KBM-7 (cell line): Measurements from ENCODE around the gene CCDC195.
"Not testable (repeated sequence)": the region's sequence is repeated elsewhere in the genome, so short reads cannot be mapped to it uniquely, and the experiment has no call there.

Experiments used
- DNase-seq: peaks from one replicate; pipeline ENCODE4 v3.0.0-alpha.2; 2015
- in situ Hi-C: fragments of 300-500 bp; cut with MboI; formaldehyde crosslinking; loops from 2 replicates; pipeline ENCODE4 v1.14.3; 2020; ENCODE audit warnings: low sequenced_read_pairs, low pct_unique_long_range_greater_than_20kb, mixed read lengths

CCDC195 gene

DNA sequence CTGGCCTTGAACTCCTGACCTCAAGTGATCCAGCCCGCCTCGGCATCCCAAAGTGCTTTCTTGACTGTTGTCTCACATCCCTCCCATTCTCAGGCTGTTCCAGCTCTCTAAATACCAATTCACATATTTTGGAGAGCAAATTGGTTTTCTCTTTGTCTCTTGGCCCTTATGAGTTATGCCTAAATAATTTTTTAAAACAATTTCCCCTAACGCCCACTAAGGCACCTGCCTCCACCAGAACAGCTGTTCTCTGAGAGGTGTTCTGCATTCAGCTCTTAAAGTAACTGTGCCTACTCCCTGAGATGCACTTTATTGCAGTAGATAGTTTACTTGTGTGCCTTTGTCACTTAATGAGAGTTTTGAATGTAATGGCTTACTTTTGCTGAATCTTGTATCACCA lies 6.9 kb downstream of the CCDC195 start:
- no peak for DNase-seq
- in situ Hi-C loops = no loop called here

- DNase-seq = no peak
- in situ Hi-C loops = no loop called here
These were observed 21.7 kb downstream of the CCDC195 start for GRCh38 chr2:224694502-224694901.

DNA sequence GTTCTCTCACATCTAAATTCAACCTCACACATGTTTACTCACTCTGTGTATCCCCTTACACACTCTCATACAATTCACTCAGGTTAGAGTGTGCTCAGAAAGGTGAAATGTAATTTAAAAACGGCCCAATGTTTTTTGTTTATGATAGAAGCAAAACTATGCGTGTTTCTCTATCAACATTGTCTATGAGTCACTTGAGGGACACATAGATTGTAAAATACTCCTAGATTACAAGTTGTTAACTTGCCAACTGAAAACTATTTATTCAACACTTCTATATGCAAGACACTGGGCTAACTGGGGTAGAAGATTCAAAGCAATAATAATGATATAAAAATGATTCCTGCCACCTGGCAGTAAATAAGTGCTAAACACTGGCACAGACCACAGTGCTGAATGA lies 24.6 kb downstream of the CCDC195 start:
- DNase-seq = no peak
- in situ Hi-C loops = no loop called here

DNA sequence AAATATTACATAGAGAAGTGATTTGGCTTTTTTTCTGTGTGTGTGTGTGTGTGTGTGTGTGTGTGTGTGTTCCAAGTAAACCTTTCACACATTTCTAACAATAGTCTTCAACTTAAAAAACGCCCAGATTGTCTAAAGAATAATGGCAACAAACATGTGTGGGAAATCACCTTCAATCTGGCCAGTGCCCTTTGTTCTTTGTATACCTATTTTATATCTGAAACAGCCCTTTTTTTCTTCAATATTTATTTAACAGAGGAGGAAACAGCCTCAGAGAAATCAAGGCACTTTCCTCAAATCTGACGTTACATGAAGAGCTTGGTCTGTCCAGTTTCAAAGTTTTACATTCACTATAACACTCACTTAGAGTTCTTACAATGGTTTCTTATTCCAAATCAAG lies 25.3 kb downstream of the CCDC195 start:
- in situ Hi-C loops = no loop called here
- no peak for DNase-seq

DNA sequence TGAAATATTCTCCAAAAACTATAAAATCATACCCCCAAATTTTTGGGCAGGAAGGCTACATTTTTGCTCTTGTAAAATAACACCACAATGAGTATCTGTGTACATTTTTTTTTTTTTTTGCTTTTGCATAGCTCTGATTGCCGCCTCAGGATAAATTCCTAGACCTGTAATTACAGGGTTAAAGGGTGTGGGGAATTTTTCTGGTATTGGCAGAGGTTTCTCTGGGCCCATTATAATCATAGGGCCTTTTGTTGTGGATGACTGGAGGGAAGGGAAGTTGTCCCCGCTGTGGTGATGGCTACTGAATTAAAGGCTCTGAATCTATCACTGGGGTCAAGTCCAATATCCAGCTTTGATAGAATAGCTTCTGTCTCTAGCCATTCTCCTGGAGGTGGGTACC lies 26.6 kb downstream of the CCDC195 start:
- no peak for DNase-seq
- in situ Hi-C loops = no loop called here

- in situ Hi-C loops = no loop called here
- no peak for DNase-seq
These were observed 27.2 kb downstream of the CCDC195 start for GRCh38 chr2:224688997-224689396.

- in situ Hi-C loops = no loop called here
- DNase-seq = no peak
These were observed 29.0 kb downstream of the CCDC195 start for GRCh38 chr2:224687156-224687555.

DNA sequence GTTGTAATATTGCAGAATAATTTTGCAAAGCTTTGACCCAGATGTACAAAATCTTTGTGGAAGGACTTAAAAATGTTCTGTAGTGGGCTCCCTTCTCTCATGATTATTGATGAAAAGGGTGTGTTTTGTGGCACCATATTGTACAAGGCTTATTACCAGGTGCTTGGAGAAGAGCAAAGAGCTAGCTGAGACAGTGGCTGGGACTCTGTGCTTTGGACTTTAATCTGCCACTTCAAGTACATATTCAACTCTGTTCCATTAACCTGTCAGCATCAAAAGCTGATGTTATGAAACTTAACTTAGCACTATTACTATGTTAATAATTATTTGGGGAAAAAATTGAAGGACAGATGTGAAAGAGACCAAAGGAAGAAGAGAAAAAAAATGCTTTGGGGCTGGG lies 31.0 kb downstream of the CCDC195 start:
- in situ Hi-C loops = no loop called here

DNA sequence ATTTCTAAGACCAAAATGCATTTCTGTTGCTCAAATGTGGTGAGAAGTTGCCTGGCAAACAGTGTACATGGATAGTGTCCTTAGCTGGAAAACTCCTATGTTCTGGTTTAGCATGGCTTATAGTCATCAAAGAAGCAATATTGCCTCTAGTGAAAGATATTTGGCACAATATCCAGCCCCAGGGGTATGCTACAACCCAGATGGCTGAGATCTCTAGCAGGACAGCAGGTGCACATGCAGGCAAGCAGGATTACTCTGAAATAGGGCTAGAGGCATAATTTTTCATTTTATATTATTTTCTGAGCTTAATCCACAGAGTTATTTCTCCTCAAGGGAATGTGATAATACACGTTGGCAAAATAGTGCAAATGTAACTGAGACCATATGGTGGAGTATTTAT lies 34.0 kb downstream of the CCDC195 start:
- DNase-seq = no peak
- in situ Hi-C loops = no loop called here

More for the DNA sequence above, 31.0 kb downstream of the CCDC195 start:
- no peak for DNase-seq

DNA sequence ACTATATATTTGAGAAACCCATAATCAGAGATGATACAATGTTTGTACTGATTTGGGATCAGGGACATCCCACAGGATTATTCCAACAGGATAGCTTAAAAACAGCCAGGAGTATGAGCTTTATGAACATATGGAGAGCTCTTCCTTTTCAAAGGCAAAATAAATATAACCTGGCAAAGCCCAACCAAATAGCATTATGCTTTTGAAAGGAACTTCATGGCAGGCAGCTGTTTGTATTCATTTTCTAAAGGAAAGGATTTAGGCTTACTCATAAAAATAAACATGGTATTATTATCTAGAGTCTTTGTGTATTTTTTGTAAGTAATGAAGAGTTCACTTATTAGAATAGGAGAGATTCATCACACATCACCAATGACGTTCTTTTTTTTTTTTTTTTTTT lies 44.4 kb downstream of the CCDC195 start:
- in situ Hi-C loops = no loop called here
- DNase-seq = no peak

DNA sequence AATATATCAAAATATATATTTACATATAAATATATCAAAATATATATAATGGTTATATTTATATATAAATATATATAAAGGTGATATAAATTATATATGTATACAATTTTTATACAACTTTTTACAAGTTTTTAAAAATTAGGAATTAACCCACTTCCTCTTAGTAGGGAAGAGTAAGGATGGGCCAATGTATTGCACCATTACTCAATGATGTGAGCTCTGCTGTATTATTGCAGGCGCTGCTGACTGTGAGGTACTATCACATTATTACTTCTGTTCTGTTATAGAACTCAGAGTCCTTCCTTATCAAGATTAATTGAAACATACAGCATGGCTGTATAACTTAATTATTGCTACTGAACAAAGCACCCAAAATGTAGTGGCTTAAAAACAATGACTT lies 46.0 kb downstream of the CCDC195 start:
- no peak for DNase-seq
- in situ Hi-C loops = no loop called here

- in situ Hi-C loops = no loop called here
- DNase-seq = no peak
These were observed 46.7 kb downstream of the CCDC195 start for GRCh38 chr2:224669449-224669848.

- DNase-seq = no peak
- in situ Hi-C loops = no loop called here
These were observed 47.8 kb downstream of the CCDC195 start for GRCh38 chr2:224668123-224668909.

DNA sequence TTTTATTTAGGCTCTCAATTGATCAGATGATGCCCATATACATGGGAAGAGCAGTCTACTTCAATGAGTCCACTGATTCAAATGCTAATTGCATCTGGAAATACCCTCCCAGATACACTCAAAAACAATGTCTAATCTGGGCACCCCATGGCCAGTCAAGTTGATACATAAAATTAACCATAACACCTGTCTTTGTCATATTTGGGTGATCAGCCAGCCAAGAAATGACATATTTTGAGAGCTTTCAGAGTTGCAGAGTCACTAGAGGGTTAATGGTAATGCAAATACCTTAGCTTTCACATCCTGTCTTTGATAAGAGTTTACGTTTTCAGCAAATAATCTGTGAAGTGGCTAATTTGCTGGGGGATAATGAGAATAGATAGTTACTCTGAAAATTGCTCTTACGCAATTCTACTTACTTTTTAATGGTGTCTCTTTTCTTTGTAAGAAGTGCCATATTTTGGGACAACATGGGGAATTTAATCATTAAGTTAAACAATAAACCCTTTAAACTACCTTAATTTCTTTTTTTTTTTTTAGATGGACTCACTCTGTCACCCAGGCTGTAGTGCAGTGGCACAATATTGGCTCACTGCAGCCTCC lies 49.1 kb downstream of the CCDC195 start:
- DNase-seq = no peak
- in situ Hi-C loops = no loop called here

GRCh38 chr2:224663322-224663721 lies 52.8 kb downstream of the CCDC195 start:
- DNase-seq, in situ Hi-C loops: not testable (repeated sequence)

- in situ Hi-C loops, DNase-seq: not testable (repeated sequence)
These were observed 54.5 kb downstream of the CCDC195 start for GRCh38 chr2:224661708-224662107.

DNA sequence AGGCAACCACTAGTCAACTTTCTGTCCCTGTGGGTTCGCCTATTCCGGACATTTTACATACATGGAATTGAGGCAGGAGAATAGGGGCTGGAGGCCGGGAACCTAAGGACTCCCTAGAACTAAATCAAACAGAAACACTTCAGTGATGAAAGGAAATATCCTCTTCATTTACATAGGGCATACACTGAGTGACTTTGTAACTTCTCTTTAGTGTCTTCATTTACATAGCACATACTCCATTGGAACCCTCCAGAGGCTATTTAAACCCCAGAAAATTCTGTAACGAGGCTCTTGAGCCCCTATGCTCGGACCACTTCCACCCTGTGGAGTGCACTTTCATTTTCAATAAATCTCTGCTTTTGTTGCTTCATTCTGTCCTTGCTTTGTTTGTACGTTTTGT lies 56.5 kb downstream of the CCDC195 start:
- no peak for DNase-seq
- in situ Hi-C loops = no loop called here

DNA sequence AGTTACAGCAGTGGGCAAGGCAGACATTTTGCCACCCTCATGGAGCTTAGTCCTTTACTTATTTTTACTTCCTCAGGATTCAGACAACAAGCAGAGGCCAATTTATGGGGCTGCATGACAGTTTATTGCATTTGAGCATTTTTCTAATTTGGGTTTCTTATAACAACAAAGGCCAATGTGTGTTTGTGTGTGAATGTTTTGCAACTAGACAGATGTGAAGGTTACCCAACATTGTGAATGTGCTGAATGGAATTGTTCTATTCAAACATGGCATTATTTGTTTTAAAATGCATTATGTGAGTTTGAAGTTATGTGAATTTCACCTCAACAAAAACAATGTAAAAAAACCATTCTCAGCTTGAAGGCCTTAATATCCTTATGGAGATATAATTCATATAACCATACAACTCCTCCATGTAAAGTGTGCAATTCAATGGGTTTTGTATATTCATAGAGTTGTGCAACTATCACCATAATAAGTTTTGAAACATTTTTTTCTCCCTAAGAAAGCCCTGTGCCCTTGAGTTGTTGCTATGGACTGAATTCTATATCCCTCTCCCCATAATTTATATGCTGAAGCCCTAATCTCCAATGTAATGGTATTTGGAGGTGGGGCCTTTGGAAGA lies 57.3 kb downstream of the CCDC195 start:
- no peak for DNase-seq
- in situ Hi-C loops = no loop called here

DNA sequence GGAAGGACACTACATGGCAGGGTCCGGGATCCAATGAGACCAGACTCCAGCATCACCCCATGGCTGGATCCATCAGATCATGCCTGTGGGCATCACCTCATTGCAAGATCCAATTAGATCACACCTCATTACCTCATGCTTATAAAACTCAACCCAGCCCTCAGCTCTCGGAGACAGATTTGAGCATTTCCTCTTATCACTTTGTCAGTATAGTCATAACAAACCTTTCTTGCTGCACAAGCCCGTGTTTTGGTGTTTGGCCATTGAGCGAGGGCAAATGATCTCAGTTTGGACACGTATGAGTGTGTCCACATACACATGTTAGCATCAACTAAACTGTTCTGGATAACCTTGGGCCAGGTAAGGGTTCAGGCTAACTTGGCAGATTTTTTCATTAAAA lies 58.8 kb downstream of the CCDC195 start:
- DNase-seq = no peak
- in situ Hi-C loops = no loop called here

DNA sequence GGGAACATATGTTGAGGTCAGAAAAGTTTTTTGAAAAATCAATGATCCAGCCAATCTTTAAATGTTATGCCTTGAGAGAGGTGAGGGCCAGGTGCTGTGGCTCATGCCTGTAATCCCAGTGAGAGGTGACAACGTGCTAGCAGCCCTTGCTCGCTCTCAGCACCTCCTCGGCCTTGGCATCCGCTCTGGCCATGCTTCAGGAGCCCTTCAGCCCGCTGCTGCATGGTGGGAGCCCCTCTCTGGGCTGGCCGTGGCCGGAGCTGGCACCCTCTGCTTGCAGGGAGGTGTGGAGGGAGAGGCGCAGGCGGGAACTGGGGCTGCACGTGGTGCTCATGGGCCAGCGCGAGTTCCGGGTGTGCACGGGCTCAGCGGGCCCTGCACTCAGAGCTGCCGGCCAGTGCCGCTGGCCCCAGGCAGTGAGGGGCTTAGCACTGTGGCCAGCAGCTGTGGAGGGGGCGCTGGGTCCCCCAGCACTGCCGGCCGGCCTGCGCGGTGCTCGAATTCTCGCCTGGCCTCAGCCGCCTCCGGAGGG lies 61.1 kb downstream of the CCDC195 start:
- in situ Hi-C loops = no loop called here
- DNase-seq = no peak
